Left cardiac atrium (tissue), 4 donors: ENCODE measurements around the gene MEGF8. TPM values are rescaled to one million over a fixed set of nuclear protein-coding genes. Genes with fewer than 3 reads are reported as not detected.
"Not testable (repeated sequence)": the region's sequence is repeated elsewhere in the genome, so short reads cannot be mapped to it uniquely, and the experiment has no call there.

ENCODE experiments used
- ATAC-seq, 2 donors: fragments of 200-7000 bp; cut with Tn5 transposase; one replicate each; pipeline ENCODE4 v1.9.1; 2020; ENCODE audit warnings: mild to moderate bottlenecking in 2 of 2, moderate library complexity in 2 of 2
- DNase-seq: peaks from one replicate; pipeline ENCODE4 v3.0.0-alpha.2; 2020
- intact Hi-C, 2 donors: fragments of 100-400 bp; cut with DNase I; formaldehyde crosslinking; loops; one replicate each; pipeline versions ENCODE4 v1.14.1 to v1.15.1; 2022 to 2023
- total RNA-seq, 2 donors: library from RNA; stranded (reverse); fragmentation: NEBNext Ultra II Directional; extraction: Animal tissue kit (Norgen Biotek cat#: 25700); gene quantifications; one replicate each; pipeline ENCODE4 v1.2.1, GENCODE V29; 2021
- donor health status: DM: no; HTN: yes; CAD: no.
- donor health status: DM: no; HTN: yes; CAD: no; lungs with severe emphysema.
- donor health status: DM: yes; HTN: yes; CAD: no.
- donor health status: Dilated cardiomyopathy.

Gene MEGF8
- total RNA-seq, 2 donors from 2014 or later = 28.2 to 29.5 TPM

- ATAC-seq, DNase-seq, intact Hi-C loops: not testable (repeated sequence)
Observed at GRCh38 chr19:42339126-42339860, 13.9 kb downstream of the MEGF8 start.

- DNase-seq, intact Hi-C loops, ATAC-seq: not testable (repeated sequence)
Observed at GRCh38 chr19:42339922-42340321, 14.5 kb downstream of the MEGF8 start.

GRCh38 chr19:42343344-42344110 is 18.1 kb downstream of the MEGF8 start:
- intact Hi-C loops = no loop called here
- ATAC-seq = no peak
- DNase-seq = no peak

DNA sequence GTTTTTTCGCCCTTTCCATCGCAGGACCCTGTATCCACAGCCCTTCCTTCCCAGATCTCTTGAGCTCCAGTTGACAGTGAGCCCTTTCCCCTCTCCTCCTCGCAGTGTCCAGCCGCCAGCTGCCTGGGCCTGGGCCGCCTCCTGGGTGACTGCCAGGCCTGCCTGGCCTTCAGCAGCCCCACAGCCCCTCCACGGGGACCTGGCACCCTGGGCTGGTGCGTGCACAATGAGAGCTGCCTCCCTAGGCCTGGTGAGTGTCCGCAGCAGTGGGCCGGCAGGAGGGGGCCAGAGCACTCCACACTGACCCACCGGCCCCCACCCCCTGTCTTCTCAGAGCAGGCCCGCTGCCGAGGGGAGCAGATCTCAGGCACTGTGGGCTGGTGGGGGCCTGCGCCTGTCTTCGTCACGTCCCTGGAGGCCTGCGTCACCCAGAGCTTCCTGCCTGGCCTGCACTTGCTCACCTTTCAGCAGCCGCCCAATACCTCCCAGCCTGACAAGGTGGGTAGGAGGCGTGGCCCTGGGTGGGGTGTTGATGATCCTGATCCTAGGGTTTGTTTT is 19.0 kb downstream of the MEGF8 start:
- DNase-seq = no peak
- ATAC-seq = peak in 1 of 2 donors; percentile 59
- intact Hi-C loops = no loop called here

DNA sequence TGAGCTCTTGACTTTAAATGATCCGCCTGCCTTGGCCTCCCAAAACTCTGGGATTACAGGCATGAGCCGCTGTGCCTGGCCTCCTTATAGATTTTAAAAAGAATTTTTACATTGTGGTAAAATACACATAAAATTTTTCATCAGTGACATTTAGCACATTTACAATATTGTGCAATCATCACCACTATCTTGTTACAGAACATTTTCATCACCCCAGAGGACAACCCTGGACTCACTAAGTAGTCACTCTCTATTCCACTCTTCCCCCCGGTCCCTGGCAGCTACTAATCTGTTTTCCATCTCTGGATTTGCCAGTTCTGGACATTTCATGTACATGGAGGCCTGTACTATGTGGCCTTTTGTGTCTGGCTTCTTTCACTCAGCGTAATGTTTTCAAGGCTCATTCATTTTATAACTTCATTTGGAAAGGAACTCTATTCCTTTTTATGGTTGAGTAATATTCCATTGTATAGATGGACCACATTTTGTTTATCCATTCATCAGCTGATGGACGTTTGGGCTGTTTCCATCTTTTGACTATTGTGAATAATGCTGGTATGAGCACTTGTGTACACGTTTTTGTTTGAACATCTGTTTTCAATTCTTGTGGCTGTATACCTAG is 19.9 kb downstream of the MEGF8 start:
- intact Hi-C loops = no loop called here
- ATAC-seq = no peak
- no peak for DNase-seq

DNA sequence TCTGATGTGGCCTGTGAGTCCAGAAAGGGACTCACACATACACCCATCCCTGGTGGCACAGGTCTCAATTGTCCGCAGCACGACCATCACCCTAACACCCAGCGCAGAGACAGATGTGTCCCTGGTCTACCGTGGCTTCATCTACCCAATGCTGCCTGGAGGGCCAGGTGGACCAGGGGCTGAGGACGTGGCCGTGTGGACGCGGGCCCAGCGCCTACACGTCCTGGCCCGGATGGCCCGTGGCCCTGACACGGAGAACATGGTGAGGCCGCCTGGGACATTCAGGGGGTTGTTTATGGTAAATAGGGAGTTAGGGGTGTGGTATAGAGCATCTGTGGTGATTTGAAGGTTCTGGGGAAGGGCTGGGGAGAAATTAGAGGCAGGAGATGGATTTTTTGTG is 22.8 kb downstream of the MEGF8 start:
- ATAC-seq (no peak), DNase-seq (no peak)
- intact Hi-C loops = no loop called here

GRCh38 chr19:42349378-42350107 is 24.1 kb downstream of the MEGF8 start:
- intact Hi-C loops = no loop called here
- ATAC-seq (no peak), DNase-seq (no peak)

DNA sequence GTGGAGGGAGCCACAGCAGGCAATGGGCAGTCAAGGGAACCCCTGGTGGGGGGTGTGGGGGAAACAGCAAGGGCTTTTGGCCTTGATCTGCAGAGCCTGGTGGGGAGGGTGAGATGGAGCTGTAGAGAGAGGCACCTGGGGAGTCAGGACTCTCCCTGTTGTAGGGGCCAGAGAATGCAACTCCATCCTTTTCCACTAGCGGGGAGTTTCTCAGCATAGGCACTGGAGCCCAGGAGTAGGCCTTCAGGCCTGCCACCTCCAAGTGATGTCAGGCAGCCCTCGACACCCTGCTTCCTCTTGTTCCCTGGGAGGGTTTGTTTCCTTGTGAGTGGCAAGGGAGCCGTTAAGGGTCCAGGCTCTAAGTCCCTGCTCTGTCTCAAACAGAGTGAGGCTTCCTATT is 25.0 kb downstream of the MEGF8 start:
- ATAC-seq (no peak), DNase-seq (no peak)
- intact Hi-C loops = no loop called here

- intact Hi-C loops = no loop called here
- DNase-seq = no peak
- ATAC-seq = no peak
Observed at GRCh38 chr19:42351079-42351735, 25.8 kb downstream of the MEGF8 start.

DNA sequence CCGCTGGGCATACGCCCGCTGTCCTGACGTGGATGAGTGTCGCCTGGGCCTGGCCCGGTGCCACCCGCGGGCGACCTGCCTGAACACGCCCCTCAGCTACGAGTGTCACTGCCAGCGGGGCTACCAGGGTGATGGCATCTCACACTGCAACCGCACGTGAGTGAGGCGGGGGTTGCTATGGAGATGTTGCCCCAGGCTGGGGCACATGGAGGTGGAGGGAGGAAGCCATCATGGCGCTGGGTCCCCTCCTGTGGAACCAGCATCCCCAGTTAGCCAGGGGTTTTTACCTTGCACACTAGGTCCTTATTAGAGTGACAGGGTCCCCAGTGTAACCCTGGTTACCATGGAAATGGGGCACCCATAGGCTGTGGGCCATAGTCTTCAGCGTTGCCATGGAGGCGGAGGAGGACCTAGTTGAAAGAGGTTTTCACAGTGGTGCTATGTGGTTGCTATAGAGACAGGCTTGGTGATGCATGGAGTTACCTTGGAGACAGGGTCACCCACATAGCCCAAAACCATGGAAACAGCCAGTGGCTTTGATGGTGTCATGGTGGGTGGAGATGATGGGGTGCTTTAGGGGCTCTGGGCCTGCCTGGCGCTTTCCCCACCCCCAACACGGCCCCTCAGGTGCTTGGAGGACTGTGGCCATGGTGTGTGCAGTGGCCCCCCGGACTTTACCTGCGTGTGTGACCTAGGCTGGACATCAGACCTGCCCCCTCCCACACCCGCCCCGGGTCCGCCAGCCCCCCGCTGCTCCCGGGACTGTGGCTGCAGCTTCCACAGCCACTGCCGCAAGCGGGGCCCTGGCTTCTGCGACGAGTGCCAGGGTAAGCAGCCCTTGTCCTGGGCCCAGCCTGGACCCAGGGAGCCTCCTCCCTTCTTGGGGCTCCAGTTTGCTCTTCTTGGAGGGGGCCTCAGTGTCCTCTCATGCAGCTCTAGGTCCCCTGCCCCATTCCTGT is 27.1 kb downstream of the MEGF8 start:
- ATAC-seq (no peak), DNase-seq (no peak)
- intact Hi-C loops = no loop called here

DNA sequence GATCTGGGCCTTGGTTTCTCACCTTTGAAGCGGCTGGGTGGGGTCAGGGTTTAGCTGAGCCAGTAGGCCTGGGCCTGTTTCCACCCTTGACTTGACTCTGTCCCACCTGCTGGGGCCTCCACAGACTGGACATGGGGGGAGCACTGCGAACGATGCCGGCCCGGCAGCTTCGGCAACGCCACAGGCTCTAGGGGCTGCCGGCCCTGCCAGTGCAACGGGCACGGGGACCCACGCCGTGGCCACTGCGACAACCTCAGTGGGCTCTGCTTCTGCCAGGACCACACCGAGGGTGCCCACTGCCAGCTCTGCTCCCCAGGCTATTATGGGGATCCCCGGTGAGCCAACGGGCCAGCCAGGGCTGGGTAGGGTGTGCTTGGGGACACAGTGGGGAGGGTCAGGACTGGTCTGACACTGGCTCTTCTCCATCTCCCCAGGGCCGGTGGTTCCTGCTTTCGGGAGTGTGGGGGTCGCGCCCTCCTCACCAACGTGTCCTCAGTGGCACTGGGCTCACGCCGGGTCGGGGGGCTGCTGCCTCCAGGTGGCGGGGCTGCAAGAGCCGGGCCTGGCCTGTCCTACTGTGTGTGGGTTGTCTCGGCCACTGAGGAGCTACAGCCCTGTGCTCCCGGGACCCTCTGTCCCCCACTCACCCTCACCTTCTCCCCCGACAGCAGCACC is 28.0 kb downstream of the MEGF8 start:
- DNase-seq (no peak), ATAC-seq (no peak)
- intact Hi-C loops = no loop called here

- intact Hi-C loops = no loop called here
- DNase-seq (no peak), ATAC-seq (no peak)
Observed at GRCh38 chr19:42355896-42356295, 30.5 kb downstream of the MEGF8 start.

GRCh38 chr19:42356686-42357085 is 31.3 kb downstream of the MEGF8 start:
- intact Hi-C loops = no loop called here
- no peak for ATAC-seq
- no peak for DNase-seq

- DNase-seq (no peak), ATAC-seq (no peak)
- intact Hi-C loops = no loop called here
Observed at GRCh38 chr19:42357290-42357689, 31.9 kb downstream of the MEGF8 start.

DNA sequence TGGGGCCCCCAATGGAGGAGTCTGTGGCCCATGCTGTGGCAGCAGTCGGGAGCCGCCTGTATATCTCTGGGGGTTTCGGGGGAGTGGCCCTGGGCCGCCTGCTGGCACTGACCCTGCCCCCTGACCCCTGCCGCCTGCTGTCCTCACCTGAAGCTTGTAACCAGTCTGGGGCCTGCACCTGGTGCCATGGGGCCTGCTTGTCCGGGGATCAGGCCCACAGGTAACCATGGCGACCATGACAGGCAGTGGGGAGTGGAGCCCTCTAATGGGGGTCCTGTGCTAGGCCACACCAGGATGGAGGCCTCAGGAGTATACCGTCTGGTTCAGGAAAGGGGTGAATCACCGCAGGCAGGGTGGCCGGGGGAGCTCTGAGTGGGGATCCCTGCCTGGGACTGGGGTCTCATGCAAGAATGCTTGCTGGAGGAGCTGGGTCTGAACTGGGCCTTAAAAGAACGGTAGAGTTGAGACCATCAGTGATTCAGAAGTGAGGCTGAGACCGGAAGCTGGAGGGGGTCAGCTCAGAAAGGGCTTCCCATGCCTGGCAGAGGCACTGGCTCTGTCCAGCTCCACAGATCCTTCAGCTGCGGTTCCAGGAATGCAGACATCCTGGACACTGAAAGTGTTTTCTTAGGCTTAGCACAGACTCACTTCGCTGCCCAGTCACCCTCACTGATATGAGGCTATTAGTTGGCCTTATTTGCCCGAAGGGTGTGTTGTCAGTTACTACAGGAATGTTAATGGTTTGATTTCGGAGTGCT is 35.5 kb downstream of the MEGF8 start:
- intact Hi-C loops = no loop called here
- no peak for DNase-seq
- no peak for ATAC-seq

DNA sequence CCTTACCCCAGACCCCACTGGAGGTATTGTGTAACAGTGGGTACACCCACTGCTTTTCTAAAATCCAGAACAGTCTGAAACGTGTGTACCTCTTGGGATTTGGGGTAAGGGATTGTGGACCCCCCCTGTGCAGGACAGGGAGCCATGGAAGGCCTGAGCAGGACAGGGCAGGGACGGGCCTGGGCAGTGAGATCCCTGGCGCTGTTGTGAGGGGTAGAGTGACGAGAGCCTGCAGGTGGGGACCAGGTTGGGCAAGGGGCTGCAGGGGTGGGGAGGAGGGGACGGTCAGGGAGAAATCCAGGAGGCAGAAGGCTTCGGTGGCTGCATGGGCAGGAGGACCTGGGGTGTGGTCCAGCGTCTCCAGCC is 36.1 kb downstream of the MEGF8 start:
- DNase-seq (no peak), ATAC-seq (no peak)
- intact Hi-C loops = no loop called here

GRCh38 chr19:42362342-42362741 is 36.9 kb downstream of the MEGF8 start:
- ATAC-seq = no peak
- intact Hi-C loops = no loop called here

More at GRCh38 chr19:42362342-42362741, 36.9 kb downstream of the MEGF8 start:
- no peak for DNase-seq
